HCT116 (cell line): Measurements from ENCODE around the gene TAS1R1. TPM values are rescaled to one million over a fixed set of nuclear protein-coding genes. Genes with fewer than 3 reads are reported as not detected.

ENCODE experiments used
- ATAC-seq: fragments of 200-7000 bp; cut with Tn5 transposase; 2 replicates; pipeline ENCODE4 v1.9.1; 2020; ENCODE audit warnings: mild to moderate bottlenecking, moderate library complexity
- BruUV-seq: library from RNA; stranded (reverse); fragments of 400-500 nt; replicated peaks from 2 replicates; lab custom pipeline; 2021; lab: Mats Ljungman, UMichigan
- CTCF ChIA-PET: fragments of 300-600 bp; sonication (Branson Sonifier 250); formaldehyde crosslinking; loops from one replicate; lab custom pipeline; 2021; ENCODE audit warnings: antibody characterized with exemption; lab: Charles Lee
- POLR2A ChIA-PET: fragments of 300-600, 350-600 bp; sonication (Branson Sonifier 250); formaldehyde crosslinking; loops from one replicate; lab custom pipeline; 2021; ENCODE audit warnings: antibody characterized with exemption; lab: Charles Lee
- RAD21 ChIA-PET, 2 experiments: fragments of 300-600 bp; sonication (Branson Sonifier 250); formaldehyde crosslinking; loops; one replicate each; lab custom pipeline; 2023; ENCODE audit warnings: low total read pairs in 2 of 2; ENCODE audit not compliant: uncharacterized antibody in 2 of 2, unreplicated experiment in 2 of 2, low non-redundant PET in 1 of 2; lab: Charles Lee
- DNase-seq: peaks from one replicate; pipeline ENCODE4 v3.0.0-alpha.2; 2010; ENCODE audit warnings: low read depth, low spot score
- H2AFZ ChIP-seq: fragments of 200-600 bp; shearing (Covaris generic), sonication (generic); 2 replicates; pipeline ENCODE4 v1.6.1; 2017; ENCODE audit warnings: low read depth, mixed run types, mixed read lengths, antibody characterized with exemption, low read length; ENCODE audit not compliant: poor library complexity, severe bottlenecking
- H3K27ac ChIP-seq: 2 replicates; pipeline ENCODE4 v1.5.1; 2012; ENCODE audit warnings: low read depth, low read length
- H3K27me3 ChIP-seq: fragments of 200-600 bp; sonication (generic); 2 replicates; pipeline ENCODE4 v1.6.1; 2016; ENCODE audit warnings: mixed run types, low read length, mixed read lengths; ENCODE audit not compliant: insufficient read depth
- H3K36me3 ChIP-seq, 2 experiments: fragments of 200-500 bp in 1 of 2; fragments of 200-600 bp in 1 of 2; sonication (Bioruptor generic) in 1 of 2; sonication (generic) in 1 of 2; 2 replicates each; pipeline versions ENCODE4 v1.5.1 to v1.6.1; 2014 to 2016; ENCODE audit warnings: low read length in 2 of 2, inconsistent platforms in 1 of 2, mixed read lengths in 1 of 2, mixed run types in 1 of 2; ENCODE audit not compliant: insufficient read depth in 2 of 2, control insufficient read depth in 1 of 2
- H3K4me1 ChIP-seq, 2 experiments: fragments of 200-600 bp in 1 of 2; sonication (generic) in 1 of 2; 2 replicates each; pipeline versions ENCODE4 v1.5.1 to v1.6.1; 2012 to 2017; ENCODE audit warnings: low read length in 2 of 2, inconsistent platforms in 1 of 2, mild to moderate bottlenecking in 1 of 2, mixed read lengths in 1 of 2, mixed run types in 1 of 2, moderate library complexity in 1 of 2; ENCODE audit not compliant: insufficient read depth in 2 of 2, control insufficient read depth in 1 of 2
- H3K4me2 ChIP-seq: fragments of 200-600 bp; sonication (generic); 2 replicates; pipeline ENCODE4 v1.6.1; 2017; ENCODE audit warnings: mixed run types, low read length, mixed read lengths
- H3K4me3 ChIP-seq, 2 experiments: fragments of 200-600 bp in 1 of 2; sonication (generic) in 1 of 2; replicated peaks in 1 of 2; 2 replicates each; pipeline ENCODE4 v1.5.1; 2011 to 2016; ENCODE audit warnings: low read length in 2 of 2, control low read depth in 1 of 2, low read depth in 1 of 2, mild to moderate bottlenecking in 1 of 2, mixed read lengths in 1 of 2, mixed run types in 1 of 2
- H3K79me2 ChIP-seq: fragments of 200-600 bp; sonication (generic); 2 replicates; pipeline ENCODE4 v1.6.1; 2017; ENCODE audit warnings: mild to moderate bottlenecking, mixed run types, low read length, moderate library complexity, mixed read lengths; ENCODE audit not compliant: insufficient read depth
- H3K9ac ChIP-seq: fragments of 200-600 bp; sonication (generic); 2 replicates; pipeline ENCODE4 v1.6.1; 2016; ENCODE audit warnings: low read length, mixed read lengths
- H3K9me2 ChIP-seq: fragments of 200-600 bp; sonication (generic), shearing (Covaris generic); 2 replicates; pipeline ENCODE4 v1.6.1; 2017; ENCODE audit warnings: mixed run types, mild to moderate bottlenecking, moderate library complexity; ENCODE audit not compliant: insufficient read depth
- H3K9me3 ChIP-seq, 2 experiments: fragments of 200-500 bp in 1 of 2; fragments of 200-600 bp in 1 of 2; sonication (Bioruptor generic) in 1 of 2; sonication (generic) in 1 of 2; 2 replicates each; pipeline ENCODE4 v1.6.1; 2014 to 2017; ENCODE audit warnings: low read length in 2 of 2, mixed read lengths in 2 of 2, inconsistent platforms in 1 of 2, low read depth in 1 of 2, mild to moderate bottlenecking in 1 of 2, mixed run types in 1 of 2, moderate library complexity in 1 of 2; ENCODE audit not compliant: control insufficient read depth in 1 of 2, insufficient read depth in 1 of 2
- H4K20me1 ChIP-seq: fragments of 200-600 bp; sonication (generic), shearing (Covaris generic); 2 replicates; pipeline ENCODE4 v1.6.1; 2017; ENCODE audit warnings: mixed run types, mild to moderate bottlenecking, moderate library complexity; ENCODE audit not compliant: insufficient read depth
- CBX3 ChIP-seq: IDR thresholded peaks from 2 replicates; pipeline ENCODE4 v1.6.1; 2012; ENCODE audit warnings: low read depth
- CEBPB ChIP-seq: IDR thresholded peaks from 2 replicates; pipeline ENCODE4 v1.6.1; 2012; ENCODE audit warnings: low read depth
- EGR1 ChIP-seq: IDR thresholded peaks from 2 replicates; pipeline ENCODE4 v1.6.1; 2012; ENCODE audit warnings: low read depth
- ELF1 ChIP-seq: IDR thresholded peaks from 2 replicates; pipeline ENCODE4 v1.6.1; 2012; ENCODE audit warnings: low read depth, borderline replicate concordance
- EZH2 ChIP-seq: fragments of 200-600 bp; sonication (generic); IDR thresholded peaks from 2 replicates; pipeline ENCODE4 v1.6.1; 2017; ENCODE audit warnings: antibody characterized with exemption, mixed run types
- FOSL1 ChIP-seq: IDR thresholded peaks from 2 replicates; pipeline ENCODE4 v1.6.1; 2012; ENCODE audit warnings: low read depth
- JUND ChIP-seq: IDR thresholded peaks from 2 replicates; pipeline ENCODE4 v1.6.1; 2012
- POLR2AphosphoS5 ChIP-seq: IDR thresholded peaks from 2 replicates; pipeline ENCODE4 v1.6.1; 2011; ENCODE audit warnings: mild to moderate bottlenecking, low read depth, low read length, moderate library complexity
- SIN3A ChIP-seq: IDR thresholded peaks from 2 replicates; pipeline ENCODE4 v1.6.1; 2012; ENCODE audit warnings: low read depth
- SP1 ChIP-seq: IDR thresholded peaks from 2 replicates; pipeline ENCODE4 v1.6.1; 2012; ENCODE audit warnings: low read depth
- SRF ChIP-seq: IDR thresholded peaks from 2 replicates; pipeline ENCODE4 v1.6.1; 2012; ENCODE audit warnings: low read depth
- TCF7L2 ChIP-seq: IDR thresholded peaks from 2 replicates; pipeline ENCODE4 v1.7.0; 2011; ENCODE audit warnings: borderline replicate concordance, inconsistent platforms; ENCODE audit not compliant: insufficient read depth, insufficient read length; ENCODE audit errors: extremely low read depth
- ZFX ChIP-seq: fragments of 450-650 bp; IDR thresholded peaks from 2 replicates; pipeline ENCODE4 v1.6.1; 2017
- ZNF274 ChIP-seq: fragments of 200-500 bp; sonication (Bioruptor generic); IDR thresholded peaks from 2 replicates; pipeline ENCODE4 v1.6.1; 2014; ENCODE audit warnings: mild to moderate bottlenecking, low read depth, low read length, inconsistent platforms
- intact Hi-C: fragments of 100-400 bp; cut with micrococcal nuclease; formaldehyde crosslinking; loops from 2 replicates; pipeline ENCODE4 v1.10.0; 2022
- total RNA-seq: library from RNA; stranded (reverse); gene quantifications from one replicate; pipeline ENCODE4 v1.2.1, GENCODE V29; 2021; ENCODE audit not compliant: unreplicated experiment
- TF ChIP-seq, protein P1 (sequence below): IDR thresholded peaks from 2 replicates; pipeline ENCODE4 v1.6.1; 2012

TAS1R1 gene
- total RNA-seq, 1 experiment from 2014 or later, result not detected

DNA sequence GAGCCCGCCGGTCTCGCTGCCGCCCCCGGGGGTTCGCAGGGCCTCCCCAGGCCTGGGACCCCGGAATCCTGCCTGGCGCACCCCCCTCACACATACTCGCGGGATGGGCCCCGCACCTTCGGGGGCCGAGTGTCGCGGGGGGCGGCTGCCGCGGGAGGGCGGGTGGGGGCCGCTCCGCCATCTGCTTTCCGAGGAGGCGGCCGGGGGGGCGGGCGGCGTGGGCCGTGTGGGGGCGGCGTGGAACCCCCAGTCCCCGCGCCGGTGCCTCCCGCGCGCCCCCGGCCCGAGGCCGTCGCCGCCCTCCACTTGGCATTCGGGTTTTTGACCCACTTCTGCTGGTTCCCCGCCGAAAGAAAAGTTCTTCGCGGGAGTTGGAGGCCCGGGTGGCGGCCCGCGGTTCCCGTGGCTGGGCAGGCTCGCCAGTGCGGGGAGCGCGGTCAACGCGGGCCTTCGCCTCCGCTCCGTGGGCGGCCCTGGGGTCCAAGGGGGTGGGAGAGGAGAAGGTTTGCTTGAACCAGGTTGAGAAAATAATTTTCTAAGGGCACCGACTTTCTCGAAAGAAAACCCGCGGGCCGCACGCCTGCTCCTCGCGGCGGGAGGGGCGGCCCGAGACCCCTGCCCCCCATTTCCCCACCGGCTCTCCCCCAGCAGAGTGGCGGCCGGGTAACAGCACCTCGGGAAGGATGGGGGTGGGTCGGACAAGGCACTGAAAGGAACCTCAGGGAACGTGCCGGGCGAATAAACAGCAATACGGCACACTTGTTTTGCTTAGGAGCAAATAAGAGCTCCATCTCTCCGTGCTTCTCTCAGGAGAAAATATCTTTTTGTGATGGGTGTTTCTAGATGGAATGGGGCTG lies 60.0 kb downstream of the TAS1R1 start:
- Histone ChIP-seq H3K9ac (peak overlapping the region; percentile 93), H4K20me1 (no peaks in the 10 kb centered on the region; the same call in 1 of the 2 replicates), H3K79me2 (peaks cover 60% of the 10 kb centered on the region), H3K4me1 (peaks cover 6 to 36% of the 10 kb centered on the region in 2 experiments), H3K27me3 (no peaks in the 10 kb centered on the region), H3K36me3 (peaks cover 13 to 23% of the 10 kb centered on the region in 2 experiments), H3K9me3 (no peaks in the 10 kb centered on the region), H3K4me2 (peak overlapping the region; percentile 80), H3K4me3 (peak overlapping the region; percentile 62 to 83), H3K9me2 (no peaks in the 10 kb centered on the region), H2AFZ (no peak overlapping the region), H3K27ac (peak overlapping the region; percentile 59; the same call in 1 of the 2 replicates)
- BruUV-seq, result no TSS peak
- 0 out of 2 replicates have a peak, but pooled peaks have one; percentile 13 for TF ChIP-seq EGR1
- TF ChIP-seq SRF, result no peak
- no peak for TF ChIP-seq EZH2
- no peak for TF ChIP-seq CBX3
- DNase-seq (no peak), ATAC-seq (no peak)
- intact Hi-C loops, result no loop called here
- RAD21 ChIA-PET, result interaction anchor here in 1 of 2 experiments (0.7 kb wide), 1 partner anchor 14 kb away, joined by 7 read pairs; no protein-coding TSS in a partner anchor
- POLR2A ChIA-PET, result no interaction called here
- CTCF ChIA-PET, result no interaction called here

DNA sequence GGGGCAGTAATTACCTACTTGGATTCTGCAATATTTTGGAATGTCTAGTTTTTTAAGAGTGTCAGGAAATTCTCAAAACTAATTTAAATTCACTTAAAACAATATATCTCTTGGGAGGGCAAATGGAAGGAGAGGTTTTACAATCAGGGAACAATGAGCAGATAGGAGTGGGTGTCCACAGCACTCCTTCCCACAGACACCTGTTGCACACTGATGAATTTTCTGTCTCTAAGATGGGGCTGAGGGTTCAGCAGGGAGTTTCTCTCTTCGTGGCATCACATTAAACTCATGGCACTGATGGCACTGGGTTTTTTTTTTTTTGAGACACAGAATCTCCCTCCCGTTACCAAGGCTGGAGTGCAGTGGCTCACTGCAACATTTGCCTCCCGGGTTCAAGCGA lies 63.9 kb downstream of the TAS1R1 start:
- Histone ChIP-seq H3K9me2 (no peaks in the 10 kb centered on the region), H3K27ac (no peak overlapping the region), H3K36me3 (peaks cover 27 to 42% of the 10 kb centered on the region in 2 experiments), H3K4me1 (peaks cover 6 to 22% of the 10 kb centered on the region in 2 experiments), H3K9ac (no peak overlapping the region), H3K4me3 (no peak overlapping the region), H3K4me2 (no peak overlapping the region), H2AFZ (no peak overlapping the region), H3K9me3 (no peaks in the 10 kb centered on the region), H4K20me1 (no peaks in the 10 kb centered on the region; the same call in 1 of the 2 replicates), H3K27me3 (no peaks in the 10 kb centered on the region), H3K79me2 (peaks cover 88% of the 10 kb centered on the region)
- BruUV-seq, result no TSS peak
- CTCF ChIA-PET, result no interaction called here
- intact Hi-C loops, result no loop called here
- POLR2A ChIA-PET, result no interaction called here
- ATAC-seq (no peak), DNase-seq (no peak)
- RAD21 ChIA-PET, result no interaction called here
- TF ChIP-seq ZNF274 (no peak), EGR1 (no peak), SRF (no peak), JUND (no peak), FOSL1 (no peak), TCF7L2 (no peak), ELF1 (no peak), SIN3A (no peak), ZFX (no peak), SP1 (no peak), POLR2AphosphoS5 (no peak), CEBPB (no peak)
- TF ChIP-seq, protein P1, sequence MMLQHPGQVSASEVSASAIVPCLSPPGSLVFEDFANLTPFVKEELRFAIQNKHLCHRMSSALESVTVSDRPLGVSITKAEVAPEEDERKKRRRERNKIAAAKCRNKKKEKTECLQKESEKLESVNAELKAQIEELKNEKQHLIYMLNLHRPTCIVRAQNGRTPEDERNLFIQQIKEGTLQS, result no peak
